WTC11 (cell line): ENCODE results near the gene ZGPAT. TPM values are rescaled to one million over a fixed set of nuclear protein-coding genes. Genes with fewer than 3 reads are reported as not detected.
A peak's percentile ranks its signal among the peaks of the same experiment; 100 is the strongest.

Source experiments
- ATAC-seq: fragments of 200-7000 bp; cut with Tn5 transposase; 2 replicates; pipeline ENCODE4 v1.10.0; 2021; ENCODE audit warnings: mild to moderate bottlenecking, moderate library complexity
- CTCF ChIA-PET: fragments of 300-600 bp; sonication (Branson Sonifier 250); formaldehyde crosslinking; loops from one replicate; lab custom pipeline; 2021; ENCODE audit warnings: antibody characterized with exemption; lab: Charles Lee
- POLR2A ChIA-PET: fragments of 350-600 bp; sonication (Branson Sonifier 250); formaldehyde crosslinking; loops from one replicate; lab custom pipeline; 2021; ENCODE audit warnings: antibody characterized with exemption; lab: Charles Lee
- DNase-seq: peaks from one replicate; pipeline ENCODE4 v3.0.0; 2021; ENCODE audit warnings: low spot score
- H3K27ac Mint-ChIP-seq: 2 replicates; pipeline ENCODE4 v1.8.0; 2021; ENCODE audit warnings: mixed read lengths
- H3K27me3 Mint-ChIP-seq: 2 replicates; pipeline ENCODE4 v1.8.0; 2021; ENCODE audit warnings: low read depth, mild to moderate bottlenecking, moderate library complexity, mixed read lengths
- H3K36me3 Mint-ChIP-seq: 2 replicates; pipeline ENCODE4 v1.8.0; 2021; ENCODE audit warnings: mixed read lengths
- H3K4me1 Mint-ChIP-seq: 2 replicates; pipeline ENCODE4 v1.8.0; 2022; ENCODE audit warnings: mixed read lengths
- H3K4me3 Mint-ChIP-seq: 2 replicates; pipeline ENCODE4 v1.8.0; 2021; ENCODE audit warnings: mild to moderate bottlenecking, moderate library complexity, mixed read lengths
- H3K9me3 Mint-ChIP-seq: 2 replicates; pipeline ENCODE4 v1.8.0; 2021; ENCODE audit warnings: mixed read lengths
- CDX4 ChIP-seq: fragments of 250-450 bp; sonication (Bioruptor Pico); IDR thresholded peaks from 2 replicates; pipeline ENCODE4 v1.9.0; 2021; ENCODE audit warnings: moderate library complexity, mild to moderate bottlenecking, inconsistent platforms, borderline replicate concordance
- FOXP1 ChIP-seq: sonication (generic); formaldehyde crosslinking; IDR thresholded peaks from 2 replicates; pipeline ENCODE4 v1.8.0; 2022; ENCODE audit warnings: missing genetic modification reagents, mild to moderate bottlenecking, moderate library complexity, borderline replicate concordance
- GABPB1 ChIP-seq: sonication (generic); formaldehyde crosslinking; IDR thresholded peaks from 2 replicates; pipeline ENCODE4 v1.8.1; 2023; ENCODE audit warnings: mild to moderate bottlenecking, missing genetic modification reagents
- IRF1 ChIP-seq: sonication (generic); formaldehyde crosslinking; IDR thresholded peaks from 2 replicates; pipeline ENCODE4 v1.8.0; 2023; ENCODE audit warnings: missing genetic modification reagents
- SP1 ChIP-seq: sonication (generic); formaldehyde crosslinking; conservative IDR thresholded peaks from 2 replicates; pipeline ENCODE4 v1.8.1; 2022; ENCODE audit warnings: missing genetic modification reagents
- ZNF263 ChIP-seq: sonication (generic); formaldehyde crosslinking; IDR thresholded peaks from 2 replicates; pipeline ENCODE4 v1.8.1; 2022; ENCODE audit warnings: low read depth, mild to moderate bottlenecking, moderate library complexity, missing genetic modification reagents
- ZNF317 ChIP-seq: sonication (generic); formaldehyde crosslinking; IDR thresholded peaks from 2 replicates; pipeline ENCODE4 v1.8.1; 2023; ENCODE audit warnings: low read depth, mild to moderate bottlenecking, moderate library complexity, missing genetic modification reagents, borderline replicate concordance
- ZSCAN18 ChIP-seq: fragments of 250-450 bp; sonication (Bioruptor Pico); IDR thresholded peaks from 2 replicates; pipeline ENCODE4 v2.1.2; 2022; ENCODE audit warnings: mild to moderate bottlenecking, moderate library complexity
- total RNA-seq: library from RNA; stranded (reverse); gene quantifications from 3 replicates; pipeline ENCODE4 v1.2.3, GENCODE V29; 2021
- TF ChIP-seq, protein P1 (sequence below): sonication (generic); formaldehyde crosslinking; IDR thresholded peaks from 2 replicates; pipeline ENCODE4 v1.8.0; 2022; ENCODE audit warnings: missing genetic modification reagents

The ZGPAT gene
- total RNA-seq, 1 experiment from 2014 or later, result 28.3 TPM

- no peak for TF ChIP-seq IRF1 (CRISPR knock-in tag)
- TF ChIP-seq ZNF263 (CRISPR knock-in tag), result 0 out of 2 replicates have a peak, but pooled peaks have one; percentile 20
- TF ChIP-seq CDX4 (CRISPR knock-in tag), result no peak
Observed at GRCh38 chr20:63737945-63738686, 30.3 kb downstream of the ZGPAT start (continued).

DNA sequence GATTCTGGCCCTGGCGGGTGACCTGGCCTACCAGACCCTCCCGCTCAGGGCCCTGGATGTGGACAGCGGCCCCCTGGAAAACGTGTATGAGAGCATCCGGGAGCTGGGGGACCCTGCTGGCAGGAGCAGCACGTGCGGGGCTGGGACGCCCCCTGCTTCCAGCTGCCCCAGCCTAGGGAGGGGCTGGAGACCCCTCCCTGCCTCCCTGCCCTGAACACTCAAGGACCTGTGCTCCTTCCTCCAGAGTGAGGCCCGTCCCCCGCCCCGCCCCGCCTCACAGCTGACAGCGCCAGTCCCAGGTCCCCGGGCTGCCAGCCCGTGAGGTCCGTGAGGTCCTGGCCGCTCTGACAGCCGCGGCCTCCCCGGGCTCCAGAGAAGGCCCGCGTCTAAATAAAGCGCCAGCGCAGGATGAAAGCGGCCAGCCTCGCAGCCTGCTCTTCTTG lies 30.9 kb downstream of the ZGPAT start:
- peak overlapping the region; percentile 31 for H3K4me3 Mint-ChIP-seq
- ChIA-PET CTCF (interaction anchor here (0.6 to 2.2 kb wide), 12 partner anchors 11 to 242 kb away, joined by 3 to 10 read pairs (median 4); partner anchors contain the start of genes ARFRP1, PRPF6, TPD52L2 and ZGPAT), POLR2A (interaction anchor here (0.6 to 1.5 kb wide), 3 partner anchors 31 to 230 kb away, joined by 5 to 7 read pairs (median 6); partner anchors contain the start of genes ARFRP1, TPD52L2 and ZGPAT)
- no peaks in the 10 kb centered on the region for H3K9me3 Mint-ChIP-seq
- DNase-seq (peak; percentile 73), ATAC-seq (peak; percentile 11)
- 0 out of 2 replicates have a peak, but pooled peaks have one; percentile 17 for TF ChIP-seq SP1
- TF ChIP-seq ZSCAN18, result no peak
- TF ChIP-seq, protein P1, sequence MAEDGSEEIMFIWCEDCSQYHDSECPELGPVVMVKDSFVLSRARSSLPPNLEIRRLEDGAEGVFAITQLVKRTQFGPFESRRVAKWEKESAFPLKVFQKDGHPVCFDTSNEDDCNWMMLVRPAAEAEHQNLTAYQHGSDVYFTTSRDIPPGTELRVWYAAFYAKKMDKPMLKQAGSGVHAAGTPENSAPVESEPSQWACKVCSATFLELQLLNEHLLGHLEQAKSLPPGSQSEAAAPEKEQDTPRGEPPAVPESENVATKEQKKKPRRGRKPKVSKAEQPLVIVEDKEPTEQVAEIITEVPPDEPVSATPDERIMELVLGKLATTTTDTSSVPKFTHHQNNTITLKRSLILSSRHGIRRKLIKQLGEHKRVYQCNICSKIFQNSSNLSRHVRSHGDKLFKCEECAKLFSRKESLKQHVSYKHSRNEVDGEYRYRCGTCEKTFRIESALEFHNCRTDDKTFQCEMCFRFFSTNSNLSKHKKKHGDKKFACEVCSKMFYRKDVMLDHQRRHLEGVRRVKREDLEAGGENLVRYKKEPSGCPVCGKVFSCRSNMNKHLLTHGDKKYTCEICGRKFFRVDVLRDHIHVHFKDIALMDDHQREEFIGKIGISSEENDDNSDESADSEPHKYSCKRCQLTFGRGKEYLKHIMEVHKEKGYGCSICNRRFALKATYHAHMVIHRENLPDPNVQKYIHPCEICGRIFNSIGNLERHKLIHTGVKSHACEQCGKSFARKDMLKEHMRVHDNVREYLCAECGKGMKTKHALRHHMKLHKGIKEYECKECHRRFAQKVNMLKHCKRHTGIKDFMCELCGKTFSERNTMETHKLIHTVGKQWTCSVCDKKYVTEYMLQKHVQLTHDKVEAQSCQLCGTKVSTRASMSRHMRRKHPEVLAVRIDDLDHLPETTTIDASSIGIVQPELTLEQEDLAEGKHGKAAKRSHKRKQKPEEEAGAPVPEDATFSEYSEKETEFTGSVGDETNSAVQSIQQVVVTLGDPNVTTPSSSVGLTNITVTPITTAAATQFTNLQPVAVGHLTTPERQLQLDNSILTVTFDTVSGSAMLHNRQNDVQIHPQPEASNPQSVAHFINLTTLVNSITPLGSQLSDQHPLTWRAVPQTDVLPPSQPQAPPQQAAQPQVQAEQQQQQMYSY (CRISPR knock-in tag), result peak; percentile 24; the same call in 1 of the 2 replicates
- peak; percentile 8; the same call in 1 of the 2 replicates for TF ChIP-seq GABPB1 (CRISPR knock-in tag)
- no peaks in the 10 kb centered on the region for H3K4me1 Mint-ChIP-seq
- H3K27me3 Mint-ChIP-seq, result no peaks in the 10 kb centered on the region
- peaks cover 6% of the 10 kb centered on the region; the same call in 1 of the 2 replicates for H3K36me3 Mint-ChIP-seq
- H3K27ac Mint-ChIP-seq, result no peak overlapping the region

DNA sequence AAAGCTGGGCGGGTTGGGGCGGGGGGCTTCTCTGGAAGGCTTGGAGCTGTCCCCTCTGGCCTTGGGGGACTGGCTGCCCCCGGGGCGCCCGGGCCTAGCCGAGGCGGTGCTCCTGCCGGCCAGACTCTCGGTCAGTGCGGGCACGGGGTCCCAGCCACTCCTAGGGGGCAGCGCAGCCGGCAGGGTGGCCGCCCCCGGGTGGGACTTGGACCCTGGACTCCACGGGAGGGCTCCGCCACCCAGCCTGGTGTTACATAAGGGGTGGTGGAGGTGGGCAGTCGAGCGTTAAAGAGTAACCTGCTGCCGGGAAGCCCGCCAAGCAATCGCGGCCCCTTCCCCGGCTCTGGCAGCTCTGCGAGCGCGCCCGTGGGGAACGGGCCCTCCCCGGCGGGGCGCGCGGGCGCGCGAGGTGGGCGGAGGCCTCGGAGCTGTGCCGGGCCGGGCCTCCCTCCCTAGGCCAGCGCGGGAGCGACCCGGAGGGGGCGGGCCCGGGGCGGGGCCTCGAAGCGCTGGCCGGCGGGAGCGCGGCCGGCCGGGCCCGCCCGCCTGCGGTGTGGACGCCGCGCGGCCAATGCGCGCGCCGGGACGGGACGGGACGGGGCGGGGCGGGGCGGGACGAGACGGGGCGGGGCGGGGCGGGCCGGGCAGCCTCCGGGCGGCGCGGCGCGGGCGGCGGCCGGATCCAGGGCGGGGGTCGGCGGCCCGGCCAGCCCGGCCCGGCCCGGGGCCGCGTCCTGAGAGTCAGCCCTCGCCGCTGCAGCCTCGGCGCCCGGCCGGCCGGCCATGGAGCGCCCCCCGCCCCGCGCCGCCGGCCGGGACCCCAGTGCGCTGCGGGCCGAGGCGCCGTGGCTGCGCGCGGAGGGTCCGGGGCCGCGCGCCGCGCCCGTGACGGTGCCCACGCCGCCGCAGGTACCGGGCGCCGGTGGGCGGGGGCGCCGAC lies 31.6 kb downstream of the ZGPAT start, which contains the start of gene SLC2A4RG:
Gene SLC2A4RG (plus strand): TSS at position 647 of the 940 bp plus-strand sequence. CDS start 137 bp downstream, at position 784.
- Mint-ChIP-seq H3K4me1 (no peaks in the 10 kb centered on the region), H3K27me3 (no peaks in the 10 kb centered on the region), H3K9me3 (no peaks in the 10 kb centered on the region), H3K27ac (no peak within 1 kb of the TSS), H3K36me3 (0 out of 2 replicates have a peak, but pooled peaks cover 3% of the 10 kb centered on the region), H3K4me3 (peak within 1 kb of the TSS; percentile 60)
- ATAC-seq (peak; percentile 61), DNase-seq (peak; percentile 58)
- POLR2A ChIA-PET, result interaction anchor here (0.6 to 1.5 kb wide), 3 partner anchors 32 to 231 kb away, joined by 5 to 7 read pairs (median 6); partner anchors contain the start of genes ARFRP1, TPD52L2 and ZGPAT
- CTCF ChIA-PET, result interaction anchor here (0.6 to 2.2 kb wide), 12 partner anchors 11 to 241 kb away, joined by 3 to 10 read pairs (median 4); partner anchors contain the start of genes ARFRP1, PRPF6, TPD52L2 and ZGPAT
- TF ChIP-seq GABPB1 (CRISPR knock-in tag) (peak; percentile 75), ZNF317 (CRISPR knock-in tag) (no peak), FOXP1 (peak; percentile 53; the same call in 1 of the 2 replicates), SP1 (peak; percentile 38; the same call in 1 of the 2 replicates)
